ENCODE data around the gene SND1. TPM values are rescaled to one million over a fixed set of nuclear protein-coding genes. Genes with fewer than 3 reads are reported as not detected.

Gene SND1
- total and polyA plus RNA-seq, 2 donors (not counting 1 experiment from before 2014, with no cell fraction given): 44.4 to 165 TPM

GRCh38 chr7:127838816-127839415, 186.9 kb downstream of the SND1 start:
- H3K9me3 Mint-ChIP-seq (ENCODE audit: insufficient read depth): peaks cover 7% of the 10 kb centered on the region
- no peaks in the 10 kb centered on the region for H3K27me3 Mint-ChIP-seq
- H4K20me1 ChIP-seq (ENCODE audit: control insufficient read depth, insufficient read depth, low read length, poor library complexity, severe bottlenecking): no peaks in the 10 kb centered on the region
- peaks cover 3 to 18% (median 8%) of the 10 kb centered on the region in 3 donors for H3K9me3 ChIP-seq (ENCODE audit: control extremely low read depth in 1 of 3, control insufficient read depth in 2 of 3, insufficient read depth in 1 of 3, low read length in 2 of 3)
- no peaks in the 10 kb centered on the region for H3K27me3 ChIP-seq (replicated peaks in 1 of 4; ENCODE audit: control extremely low read depth in 1 of 4, control insufficient read depth in 3 of 4, insufficient read depth in 4 of 4, low read length in 3 of 4)
- no peaks in the 10 kb centered on the region for H3K4me1 ChIP-seq (ENCODE audit: control insufficient read depth in 2 of 2, insufficient read depth in 2 of 2, low read length in 2 of 2)
- no peak overlapping the region for H3K4me3 ChIP-seq (ENCODE audit: control extremely low read depth in 1 of 5, extremely low read depth in 1 of 5, insufficient read depth in 1 of 5, low read depth in 2 of 5, low read length in 4 of 5)
- no peak overlapping the region for H3K4me2 ChIP-seq (replicated peaks; ENCODE audit: low read depth, low read length, poor library complexity, severe bottlenecking)
- 96% methylated on average over 4 of the region's 10 CpGs for WGBS (ENCODE audit: insufficient coverage)
- TF ChIP-seq EZH2 (IDR thresholded peaks at IDR 0.05; ENCODE audit: borderline replicate concordance, insufficient read depth, low read depth, low read length, poor library complexity, severe bottlenecking) (no peak), CTCF (IDR thresholded peaks at IDR 0.05) (no peak)
- intact Hi-C loops (cut with micrococcal nuclease): no loop called here
- H3K4me1 Mint-ChIP-seq: peaks cover 8% of the 10 kb centered on the region
- H3K9ac ChIP-seq (ENCODE audit: low read length): no peak overlapping the region
- H2AFZ ChIP-seq (ENCODE audit: insufficient read depth, low read depth, low read length, poor library complexity, severe bottlenecking): no peak overlapping the region
- no peak for ATAC-seq (ENCODE audit: low read depth)
- no peak overlapping the region for H3K27ac Mint-ChIP-seq
- no peak overlapping the region for H3K4me3 Mint-ChIP-seq
- H3K79me2 ChIP-seq (ENCODE audit: control insufficient read depth, insufficient read depth, low read length): peaks cover 22% of the 10 kb centered on the region
- POLR2A ChIA-PET: no interaction called here
- no peaks in the 10 kb centered on the region for H3K36me3 ChIP-seq (replicated peaks in 1 of 2; ENCODE audit: control extremely low read depth in 1 of 2, control insufficient read depth in 1 of 2, extremely low read depth in 1 of 2, insufficient read depth in 2 of 2, low read length in 1 of 2)
- CTCF ChIA-PET: interaction anchor here (1.5 to 1.6 kb wide), 2 partner anchors 47 to 371 kb away, joined by 4 read pairs; no protein-coding TSS in a partner anchor
- DNase-seq: no peak
- H3K27ac ChIP-seq (ENCODE audit: low read length in 2 of 2): no peak overlapping the region

- Mint-ChIP-seq H3K27me3 (no peaks in the 10 kb centered on the region), H3K9me3 (ENCODE audit: insufficient read depth) (peaks cover 7% of the 10 kb centered on the region), H3K27ac (no peak overlapping the region), H3K4me3 (no peak overlapping the region), H3K4me1 (peaks cover 7% of the 10 kb centered on the region)
- Histone ChIP-seq H3K27ac (ENCODE audit: low read length in 2 of 2) (no peak overlapping the region), H3K27me3 (replicated peaks in 1 of 4; ENCODE audit: control extremely low read depth in 1 of 4, control insufficient read depth in 3 of 4, insufficient read depth in 4 of 4, low read length in 3 of 4) (no peaks in the 10 kb centered on the region), H3K9ac (ENCODE audit: low read length) (no peak overlapping the region), H3K4me3 (ENCODE audit: control extremely low read depth in 1 of 5, extremely low read depth in 1 of 5, insufficient read depth in 1 of 5, low read depth in 2 of 5, low read length in 4 of 5) (no peak overlapping the region), H3K4me2 (replicated peaks; ENCODE audit: low read depth, low read length, poor library complexity, severe bottlenecking) (no peak overlapping the region), H3K36me3 (replicated peaks in 1 of 2; ENCODE audit: control extremely low read depth in 1 of 2, control insufficient read depth in 1 of 2, extremely low read depth in 1 of 2, insufficient read depth in 2 of 2, low read length in 1 of 2) (peaks cover 0 to 7% of the 10 kb centered on the region in 2 experiments), H3K79me2 (ENCODE audit: control insufficient read depth, insufficient read depth, low read length) (peaks cover 10% of the 10 kb centered on the region), H4K20me1 (ENCODE audit: control insufficient read depth, insufficient read depth, low read length, poor library complexity, severe bottlenecking) (no peaks in the 10 kb centered on the region), H3K9me3 (ENCODE audit: control extremely low read depth in 1 of 3, control insufficient read depth in 2 of 3, insufficient read depth in 1 of 3, low read length in 2 of 3) (peaks cover 2 to 18% (median 8%) of the 10 kb centered on the region in 3 donors), H3K4me1 (ENCODE audit: control insufficient read depth in 2 of 2, insufficient read depth in 2 of 2, low read length in 2 of 2) (no peaks in the 10 kb centered on the region), H2AFZ (ENCODE audit: insufficient read depth, low read depth, low read length, poor library complexity, severe bottlenecking) (no peak overlapping the region)
- ChIA-PET POLR2A (no interaction called here), CTCF (no interaction called here)
- intact Hi-C loops (cut with micrococcal nuclease): no loop called here
- TF ChIP-seq EZH2 (IDR thresholded peaks at IDR 0.05; ENCODE audit: borderline replicate concordance, insufficient read depth, low read depth, low read length, poor library complexity, severe bottlenecking) (no peak), CTCF (IDR thresholded peaks at IDR 0.05) (no peak)
- DNase-seq (no peak), ATAC-seq (ENCODE audit: low read depth) (no peak)
- WGBS (ENCODE audit: insufficient coverage): no CpG with 5 or more reads among the region's 6 CpGs
Measured at GRCh38 chr7:127840226-127840951, 188.4 kb downstream of the SND1 start.

Data from B cell (primary cell).